Stimulated activated CD8-positive, alpha-beta memory T cell treated with anti-CD3 and anti-CD28 coated beads, Interleukin-7, amount 100 ng/mL, for 4 hours (primary cell): ENCODE measurements around the gene AMPD3.

Experiments used
- DNase-seq, 2 donors: peaks; one replicate each; pipeline ENCODE4 v3.0.0-alpha.2; 2020; ENCODE audit warnings: low read depth in 2 of 2

The AMPD3 gene

GRCh38 chr11:10461276-10461790, 6.3 kb downstream of the AMPD3 start:
- DNase-seq, result no peak

- no peak for DNase-seq
Observed at GRCh38 chr11:10462746-10463300, 7.8 kb downstream of the AMPD3 start.

- DNase-seq, result no peak
Observed at GRCh38 chr11:10473371-10473770, 18.3 kb downstream of the AMPD3 start.

- no peak for DNase-seq
Observed at GRCh38 chr11:10474551-10474950, 19.5 kb downstream of the AMPD3 start.

- DNase-seq, result no peak
Observed at GRCh38 chr11:10476342-10476741, 21.3 kb downstream of the AMPD3 start.

GRCh38 chr11:10476927-10477689, 22.0 kb downstream of the AMPD3 start:
- no peak for DNase-seq

- no peak for DNase-seq
Observed at GRCh38 chr11:10477690-10478046, 22.6 kb downstream of the AMPD3 start.

- no peak for DNase-seq
Observed at GRCh38 chr11:10478066-10478465, 23.0 kb downstream of the AMPD3 start.

GRCh38 chr11:10478574-10479550, 23.8 kb downstream of the AMPD3 start:
- no peak for DNase-seq

GRCh38 chr11:10480026-10480425, 25.0 kb downstream of the AMPD3 start:
- no peak for DNase-seq

GRCh38 chr11:10480760-10481159, 25.7 kb downstream of the AMPD3 start:
- no peak for DNase-seq

- no peak for DNase-seq
Observed at GRCh38 chr11:10481560-10482349, 26.7 kb downstream of the AMPD3 start.

- no peak for DNase-seq
Observed at GRCh38 chr11:10483174-10483573, 28.1 kb downstream of the AMPD3 start.

GRCh38 chr11:10483584-10483983, 28.5 kb downstream of the AMPD3 start:
- no peak for DNase-seq

GRCh38 chr11:10484461-10485180, 29.6 kb downstream of the AMPD3 start:
- no peak for DNase-seq

- DNase-seq, result no peak
Observed at GRCh38 chr11:10485646-10486045, 30.6 kb downstream of the AMPD3 start.

GRCh38 chr11:10486161-10486840, 31.2 kb downstream of the AMPD3 start:
- no peak for DNase-seq

GRCh38 chr11:10487002-10487647, 32.1 kb downstream of the AMPD3 start:
- no peak for DNase-seq

- no peak for DNase-seq
Observed at GRCh38 chr11:10488121-10488933, 33.3 kb downstream of the AMPD3 start.
